Muscle of leg (tissue), 11 donors: Measurements from ENCODE around the gene PTTG1IP. TPM values are rescaled to one million over a fixed set of nuclear protein-coding genes. Genes with fewer than 3 reads are reported as not detected.

Source experiments
- DNase-seq: peaks from one replicate; pipeline ENCODE4 v3.0.0; 2013
- H3K27ac ChIP-seq: one replicate; pipeline ENCODE4 v1.5.1; 2013; ENCODE audit warnings: mild to moderate bottlenecking, low read length, control low read depth
- H3K27me3 ChIP-seq: one replicate; pipeline ENCODE4 v1.6.1; 2013; ENCODE audit warnings: low read length; ENCODE audit not compliant: control insufficient read depth, insufficient read depth
- H3K36me3 ChIP-seq: one replicate; pipeline ENCODE4 v1.6.1; 2013; ENCODE audit warnings: low read length; ENCODE audit not compliant: control insufficient read depth, insufficient read depth
- H3K4me1 ChIP-seq: one replicate; pipeline ENCODE4 v1.6.1; 2013; ENCODE audit warnings: low read length; ENCODE audit not compliant: control insufficient read depth, insufficient read depth
- H3K4me3 ChIP-seq: one replicate; pipeline ENCODE4 v1.5.1; 2013; ENCODE audit warnings: low read length, control low read depth
- H3K9me3 ChIP-seq: replicated peaks from 2 replicates; pipeline ENCODE4 v1.6.1; 2013; ENCODE audit warnings: low read depth, low read length; ENCODE audit not compliant: control insufficient read depth
- WGBS: methylation state at CpG from one replicate; pipeline ENCODE4 v1.1.5; 2013; ENCODE audit warnings: missing lambda C conversion rate; ENCODE audit not compliant: insufficient coverage; 5-methylcytosine and 5-hydroxymethylcytosine counted together
- polyA plus RNA-seq, 8 donors: library from polyadenylated mRNA; unstranded; fragments of 120-200 nt; gene quantifications; one replicate each; pipeline versions ENCODE4 v1.2.1 to v1.2.3, GENCODE V29; 2013; ENCODE audit warnings: inconsistent platforms in 1 of 8, low replicate concordance in 1 of 8; ENCODE audit not compliant: insufficient read length in 8 of 8, insufficient read depth in 1 of 8
- total RNA-seq: library from RNA; stranded (reverse); fragments of 120-200 nt; gene quantifications from one replicate; pipeline ENCODE4 v1.2.4, GENCODE V29; 2013

The PTTG1IP gene
- total and polyA plus RNA-seq, 9 donors, result 126 to 149 (median 136) TPM

GRCh38 chr21:44842721-44843445, 30.6 kb downstream of the PTTG1IP start:
- no peaks in the 10 kb centered on the region for H3K36me3 ChIP-seq
- H3K27me3 ChIP-seq, result peaks cover 25% of the 10 kb centered on the region
- H3K27ac ChIP-seq, result no peak overlapping the region
- 75% methylated on average over 16 of the region's 23 CpGs for WGBS
- H3K9me3 ChIP-seq, result no peaks in the 10 kb centered on the region
- H3K4me3 ChIP-seq, result no peak overlapping the region
- DNase-seq, result no peak
- H3K4me1 ChIP-seq, result peaks cover 26% of the 10 kb centered on the region

- Histone ChIP-seq H3K4me3 (no peak overlapping the region), H3K36me3 (no peaks in the 10 kb centered on the region), H3K9me3 (no peaks in the 10 kb centered on the region), H3K27me3 (peaks cover 25% of the 10 kb centered on the region), H3K27ac (no peak overlapping the region), H3K4me1 (peaks cover 33% of the 10 kb centered on the region)
- DNase-seq, result no peak
- WGBS, result 63% methylated on average over 8 of the region's 10 CpGs
Observed at GRCh38 chr21:44842087-44842486, 31.4 kb downstream of the PTTG1IP start.

- Histone ChIP-seq H3K27me3 (peaks cover 20% of the 10 kb centered on the region), H3K4me1 (peaks cover 28% of the 10 kb centered on the region), H3K27ac (no peak overlapping the region), H3K4me3 (no peak overlapping the region), H3K9me3 (no peaks in the 10 kb centered on the region), H3K36me3 (no peaks in the 10 kb centered on the region)
- no peak for DNase-seq
- WGBS, result 63% methylated on average over 5 of the region's 11 CpGs
Observed at GRCh38 chr21:44840771-44841170, 32.7 kb downstream of the PTTG1IP start.

- peaks cover 13% of the 10 kb centered on the region for H3K27me3 ChIP-seq
- no peak overlapping the region for H3K27ac ChIP-seq
- peaks cover 25% of the 10 kb centered on the region for H3K4me1 ChIP-seq
- DNase-seq, result no peak
- H3K36me3 ChIP-seq, result no peaks in the 10 kb centered on the region
- 69% methylated on average over 3 of the region's 9 CpGs for WGBS
- H3K9me3 ChIP-seq, result no peaks in the 10 kb centered on the region
- no peak overlapping the region for H3K4me3 ChIP-seq
Observed at GRCh38 chr21:44838951-44839350, 34.5 kb downstream of the PTTG1IP start.

GRCh38 chr21:44838039-44838895, 35.2 kb downstream of the PTTG1IP start:
- H3K36me3 ChIP-seq, result no peaks in the 10 kb centered on the region
- peaks cover 10% of the 10 kb centered on the region for H3K27me3 ChIP-seq
- DNase-seq, result peak; percentile 26
- peaks cover 25% of the 10 kb centered on the region for H3K4me1 ChIP-seq
- no peaks in the 10 kb centered on the region for H3K9me3 ChIP-seq
- no peak overlapping the region for H3K4me3 ChIP-seq
- H3K27ac ChIP-seq, result no peak overlapping the region
- WGBS, result 72% methylated on average over 19 of the region's 30 CpGs

GRCh38 chr21:44837537-44837936, 36.0 kb downstream of the PTTG1IP start:
- Histone ChIP-seq H3K9me3 (no peaks in the 10 kb centered on the region), H3K27me3 (peaks cover 4% of the 10 kb centered on the region), H3K4me3 (no peak overlapping the region), H3K36me3 (no peaks in the 10 kb centered on the region), H3K27ac (no peak overlapping the region), H3K4me1 (peaks cover 25% of the 10 kb centered on the region)
- 83% methylated on average over 10 of the region's 13 CpGs for WGBS
- DNase-seq, result no peak

- no peak overlapping the region for H3K27ac ChIP-seq
- peaks cover 25% of the 10 kb centered on the region for H3K4me1 ChIP-seq
- H3K9me3 ChIP-seq, result no peaks in the 10 kb centered on the region
- peak; percentile 67 for DNase-seq
- no peak overlapping the region for H3K4me3 ChIP-seq
- H3K27me3 ChIP-seq, result peaks cover 4% of the 10 kb centered on the region
- 66% methylated on average over 34 of the region's 37 CpGs for WGBS
- no peaks in the 10 kb centered on the region for H3K36me3 ChIP-seq
Observed at GRCh38 chr21:44836666-44837471, 36.6 kb downstream of the PTTG1IP start.

GRCh38 chr21:44836349-44836665, 37.2 kb downstream of the PTTG1IP start:
- no peak for DNase-seq
- no peak overlapping the region for H3K27ac ChIP-seq
- 60% methylated on average over 3 of the region's 3 CpGs for WGBS
- H3K9me3 ChIP-seq, result no peaks in the 10 kb centered on the region
- H3K27me3 ChIP-seq, result peaks cover 3% of the 10 kb centered on the region
- peaks cover 25% of the 10 kb centered on the region for H3K4me1 ChIP-seq
- no peak overlapping the region for H3K4me3 ChIP-seq
- H3K36me3 ChIP-seq, result no peaks in the 10 kb centered on the region

- no peak for DNase-seq
- Histone ChIP-seq H3K27ac (no peak overlapping the region), H3K36me3 (no peaks in the 10 kb centered on the region), H3K4me3 (no peak overlapping the region), H3K27me3 (no peaks in the 10 kb centered on the region), H3K4me1 (peaks cover 25% of the 10 kb centered on the region), H3K9me3 (no peaks in the 10 kb centered on the region)
- 79% methylated on average over 3 of the region's 8 CpGs for WGBS
Observed at GRCh38 chr21:44835647-44835973, 37.9 kb downstream of the PTTG1IP start.
